Measurements from ENCODE around the gene PRCP.

The PRCP gene

GRCh38 chr11:82890936-82891335 is 9.3 kb downstream of the PRCP start:
- Histone ChIP-seq H3K36me3 (ENCODE audit: control insufficient read depth, insufficient read depth, low read length) (no peaks in the 10 kb centered on the region), H3K4me3 (replicated peaks; ENCODE audit: low read depth, low read length) (no peak overlapping the region), H3K27me3 (replicated peaks; ENCODE audit: control insufficient read depth, insufficient read depth, low read length) (no peaks in the 10 kb centered on the region)
- no peak for DNase-seq (ENCODE audit: extremely low read depth, insufficient read length)
- TF ChIP-seq CTCF (IDR thresholded peaks at IDR 0.05; ENCODE audit: insufficient read depth, low read length, poor library complexity, severe bottlenecking), result no peak

- no peaks in the 10 kb centered on the region for H3K36me3 ChIP-seq (ENCODE audit: control insufficient read depth, insufficient read depth, low read length)
- DNase-seq (ENCODE audit: extremely low read depth, insufficient read length), result no peak
Measured at GRCh38 chr11:82890002-82890341, 10.3 kb downstream of the PRCP start.

GRCh38 chr11:82889133-82890001 is 10.9 kb downstream of the PRCP start:
- no peak for DNase-seq (ENCODE audit: extremely low read depth, insufficient read length)
- Histone ChIP-seq H3K4me3 (replicated peaks; ENCODE audit: low read depth, low read length) (no peak overlapping the region), H3K27me3 (replicated peaks; ENCODE audit: control insufficient read depth, insufficient read depth, low read length) (no peaks in the 10 kb centered on the region), H3K36me3 (ENCODE audit: control insufficient read depth, insufficient read depth, low read length) (no peaks in the 10 kb centered on the region)
- no peak for TF ChIP-seq CTCF (IDR thresholded peaks at IDR 0.05; ENCODE audit: insufficient read depth, low read length, poor library complexity, severe bottlenecking)

More at GRCh38 chr11:82890002-82890341, 10.3 kb downstream of the PRCP start:
- Histone ChIP-seq H3K27me3 (replicated peaks; ENCODE audit: control insufficient read depth, insufficient read depth, low read length) (no peaks in the 10 kb centered on the region), H3K4me3 (replicated peaks; ENCODE audit: low read depth, low read length) (no peak overlapping the region)
- TF ChIP-seq CTCF (IDR thresholded peaks at IDR 0.05; ENCODE audit: insufficient read depth, low read length, poor library complexity, severe bottlenecking), result no peak

GRCh38 chr11:82883853-82884252 is 16.4 kb downstream of the PRCP start:
- H3K36me3 ChIP-seq (ENCODE audit: control insufficient read depth, insufficient read depth, low read length), result no peaks in the 10 kb centered on the region
- no peak for TF ChIP-seq CTCF (IDR thresholded peaks at IDR 0.05; ENCODE audit: insufficient read depth, low read length, poor library complexity, severe bottlenecking)
- no peak for DNase-seq (ENCODE audit: extremely low read depth, insufficient read length)
- no peaks in the 10 kb centered on the region for H3K27me3 ChIP-seq (replicated peaks; ENCODE audit: control insufficient read depth, insufficient read depth, low read length)
- no peak overlapping the region for H3K4me3 ChIP-seq (replicated peaks; ENCODE audit: low read depth, low read length)

- no peak for TF ChIP-seq CTCF (IDR thresholded peaks at IDR 0.05; ENCODE audit: insufficient read depth, low read length, poor library complexity, severe bottlenecking)
- no peak for DNase-seq (ENCODE audit: extremely low read depth, insufficient read length)
- Histone ChIP-seq H3K4me3 (replicated peaks; ENCODE audit: low read depth, low read length) (no peak overlapping the region), H3K27me3 (replicated peaks; ENCODE audit: control insufficient read depth, insufficient read depth, low read length) (no peaks in the 10 kb centered on the region), H3K36me3 (ENCODE audit: control insufficient read depth, insufficient read depth, low read length) (no peaks in the 10 kb centered on the region)
Measured at GRCh38 chr11:82874646-82875523, 25.3 kb downstream of the PRCP start.
